Measurements from ENCODE around the gene GFRA1. TPM values are rescaled to one million over a fixed set of nuclear protein-coding genes. Genes with fewer than 3 reads are reported as not detected.

The GFRA1 gene
- total and polyA plus RNA-seq, 2 donors (not counting 1 experiment from before 2014, with no cell fraction given): 6.3 to 29.6 TPM

DNA sequence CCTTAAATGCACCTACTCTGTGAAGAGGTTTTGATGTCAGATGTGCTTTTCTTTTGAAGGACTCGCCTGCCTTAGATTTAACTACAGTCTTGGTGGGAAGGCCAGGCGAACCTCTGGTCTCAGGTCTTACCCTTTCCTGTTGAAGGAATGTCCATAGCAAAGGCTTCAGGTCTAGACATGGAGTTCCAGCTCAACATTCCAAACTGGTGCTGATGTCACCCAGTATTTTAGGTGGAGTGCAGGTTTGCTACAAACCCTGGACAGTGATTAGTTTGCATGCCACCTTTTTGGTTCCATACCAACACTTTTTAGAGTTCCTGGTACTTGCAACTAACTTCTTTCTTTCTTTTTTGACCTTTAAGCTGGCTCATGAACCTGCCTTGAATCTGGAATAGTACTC lies 258.7 kb downstream of the GFRA1 start:
- Histone ChIP-seq H4K20me1 (ENCODE audit: control insufficient read depth, extremely low read depth, insufficient read depth, low read length) (no peaks in the 10 kb centered on the region), H3K27me3 (ENCODE audit: control insufficient read depth, insufficient read depth, low read length) (no peaks in the 10 kb centered on the region), H3K27ac (ENCODE audit: insufficient read depth, low read length) (no peak overlapping the region), H3K4me2 (ENCODE audit: extremely low read depth, insufficient read depth, low read length) (no peak overlapping the region), H3K9me3 (ENCODE audit: control insufficient read depth, insufficient read depth, low read depth, low read length) (no peaks in the 10 kb centered on the region), H3K4me1 (ENCODE audit: control insufficient read depth, extremely low read depth, insufficient read depth, low read length) (no peaks in the 10 kb centered on the region), H3K9ac (ENCODE audit: insufficient read depth, low read length) (no peak overlapping the region), H3K79me2 (ENCODE audit: control insufficient read depth, insufficient read depth, low read length) (no peaks in the 10 kb centered on the region), H3K36me3 (ENCODE audit: control insufficient read depth, insufficient read depth, low read length) (no peaks in the 10 kb centered on the region), H2AFZ (ENCODE audit: low read length) (no peak overlapping the region), H3K4me3 (replicated peaks in 1 of 4; ENCODE audit: control extremely low read depth in 1 of 4, insufficient read depth in 1 of 4, low read depth in 3 of 4, low read length in 4 of 4) (no peak overlapping the region)
- DNase-seq (ENCODE audit: low read depth in 2 of 2): no peak
- TF ChIP-seq EZH2 (IDR thresholded peaks at IDR 0.05; ENCODE audit: low read length, missing control alignments): no peak
- TF ChIP-seq, protein P1, sequence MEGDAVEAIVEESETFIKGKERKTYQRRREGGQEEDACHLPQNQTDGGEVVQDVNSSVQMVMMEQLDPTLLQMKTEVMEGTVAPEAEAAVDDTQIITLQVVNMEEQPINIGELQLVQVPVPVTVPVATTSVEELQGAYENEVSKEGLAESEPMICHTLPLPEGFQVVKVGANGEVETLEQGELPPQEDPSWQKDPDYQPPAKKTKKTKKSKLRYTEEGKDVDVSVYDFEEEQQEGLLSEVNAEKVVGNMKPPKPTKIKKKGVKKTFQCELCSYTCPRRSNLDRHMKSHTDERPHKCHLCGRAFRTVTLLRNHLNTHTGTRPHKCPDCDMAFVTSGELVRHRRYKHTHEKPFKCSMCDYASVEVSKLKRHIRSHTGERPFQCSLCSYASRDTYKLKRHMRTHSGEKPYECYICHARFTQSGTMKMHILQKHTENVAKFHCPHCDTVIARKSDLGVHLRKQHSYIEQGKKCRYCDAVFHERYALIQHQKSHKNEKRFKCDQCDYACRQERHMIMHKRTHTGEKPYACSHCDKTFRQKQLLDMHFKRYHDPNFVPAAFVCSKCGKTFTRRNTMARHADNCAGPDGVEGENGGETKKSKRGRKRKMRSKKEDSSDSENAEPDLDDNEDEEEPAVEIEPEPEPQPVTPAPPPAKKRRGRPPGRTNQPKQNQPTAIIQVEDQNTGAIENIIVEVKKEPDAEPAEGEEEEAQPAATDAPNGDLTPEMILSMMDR (conservative IDR thresholded peaks at IDR 0.05 in 1 of 2, IDR thresholded peaks at IDR 0.05 in 1 of 2; ENCODE audit: low read depth in 1 of 2, low read length in 2 of 2): no peak

DNA sequence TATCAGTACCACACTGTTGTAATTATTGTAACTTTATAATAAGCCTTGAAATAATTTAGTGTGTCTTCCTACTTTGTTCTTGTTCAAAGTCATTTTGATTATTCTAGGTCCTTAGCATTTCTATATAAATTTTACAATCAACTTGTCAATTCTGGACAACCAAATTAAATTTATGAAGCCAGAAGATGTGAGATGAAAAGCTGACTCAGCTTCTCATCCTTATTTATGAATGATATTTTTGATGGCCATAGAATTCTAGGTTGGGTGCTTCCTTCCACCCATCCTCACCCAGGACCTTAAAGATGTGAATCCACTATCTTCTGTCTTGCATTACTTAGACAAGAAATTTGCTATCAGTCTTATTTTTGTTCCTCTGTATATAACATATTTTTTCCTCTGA lies 261.1 kb downstream of the GFRA1 start:
- no peak for TF ChIP-seq EZH2 (IDR thresholded peaks at IDR 0.05; ENCODE audit: low read length, missing control alignments)
- TF ChIP-seq, protein P1 (conservative IDR thresholded peaks at IDR 0.05 in 1 of 2, IDR thresholded peaks at IDR 0.05 in 1 of 2; ENCODE audit: low read depth in 1 of 2, low read length in 2 of 2): no peak
- H3K4me3 ChIP-seq (replicated peaks in 1 of 4; ENCODE audit: control extremely low read depth in 1 of 4, insufficient read depth in 1 of 4, low read depth in 3 of 4, low read length in 4 of 4): no peak overlapping the region
- H3K9ac ChIP-seq (ENCODE audit: insufficient read depth, low read length): no peak overlapping the region
- H3K79me2 ChIP-seq (ENCODE audit: control insufficient read depth, insufficient read depth, low read length): no peaks in the 10 kb centered on the region
- H3K9me3 ChIP-seq (ENCODE audit: control insufficient read depth, insufficient read depth, low read depth, low read length): no peaks in the 10 kb centered on the region
- H3K36me3 ChIP-seq (ENCODE audit: control insufficient read depth, insufficient read depth, low read length): no peaks in the 10 kb centered on the region
- DNase-seq (ENCODE audit: low read depth in 2 of 2): no peak
- no peak overlapping the region for H3K27ac ChIP-seq (ENCODE audit: insufficient read depth, low read length)
- no peak overlapping the region for H2AFZ ChIP-seq (ENCODE audit: low read length)
- H4K20me1 ChIP-seq (ENCODE audit: control insufficient read depth, extremely low read depth, insufficient read depth, low read length): no peaks in the 10 kb centered on the region
- no peaks in the 10 kb centered on the region for H3K4me1 ChIP-seq (ENCODE audit: control insufficient read depth, extremely low read depth, insufficient read depth, low read length)
- H3K27me3 ChIP-seq (ENCODE audit: control insufficient read depth, insufficient read depth, low read length): no peaks in the 10 kb centered on the region
- no peak overlapping the region for H3K4me2 ChIP-seq (ENCODE audit: extremely low read depth, insufficient read depth, low read length)

GRCh38 chr10:116007256-116007891 lies 265.6 kb downstream of the GFRA1 start:
- Histone ChIP-seq H3K27me3 (ENCODE audit: control insufficient read depth, insufficient read depth, low read length) (no peaks in the 10 kb centered on the region), H3K79me2 (ENCODE audit: control insufficient read depth, insufficient read depth, low read length) (no peaks in the 10 kb centered on the region), H2AFZ (ENCODE audit: low read length) (no peak overlapping the region), H3K36me3 (ENCODE audit: control insufficient read depth, insufficient read depth, low read length) (no peaks in the 10 kb centered on the region), H4K20me1 (ENCODE audit: control insufficient read depth, extremely low read depth, insufficient read depth, low read length) (no peaks in the 10 kb centered on the region), H3K4me2 (ENCODE audit: extremely low read depth, insufficient read depth, low read length) (no peak overlapping the region), H3K27ac (ENCODE audit: insufficient read depth, low read length) (no peak overlapping the region), H3K9me3 (ENCODE audit: control insufficient read depth, insufficient read depth, low read depth, low read length) (no peaks in the 10 kb centered on the region), H3K9ac (ENCODE audit: insufficient read depth, low read length) (no peak overlapping the region), H3K4me1 (ENCODE audit: control insufficient read depth, extremely low read depth, insufficient read depth, low read length) (no peaks in the 10 kb centered on the region), H3K4me3 (replicated peaks in 1 of 4; ENCODE audit: control extremely low read depth in 1 of 4, insufficient read depth in 1 of 4, low read depth in 3 of 4, low read length in 4 of 4) (no peak overlapping the region)
- TF ChIP-seq EZH2 (IDR thresholded peaks at IDR 0.05; ENCODE audit: low read length, missing control alignments): no peak
- no peak for DNase-seq (ENCODE audit: low read depth in 2 of 2)

Other genes with a start within 250 kb of the GFRA1 start
- not detected in 2 replicates for gene CCDC172, start 51.2 kb upstream of the GFRA1 start, total RNA-seq
- not detected in 2 replicates for gene CCDC172, start 51.2 kb upstream of the GFRA1 start, polyA plus RNA-seq
- not detected in 2 replicates for gene PNLIPRP3, start 154.6 kb upstream of the GFRA1 start, total RNA-seq
- not detected in 2 replicates for gene PNLIPRP3, start 154.6 kb upstream of the GFRA1 start, polyA plus RNA-seq